ENCODE measurements around the gene PLBD1.

DNA sequence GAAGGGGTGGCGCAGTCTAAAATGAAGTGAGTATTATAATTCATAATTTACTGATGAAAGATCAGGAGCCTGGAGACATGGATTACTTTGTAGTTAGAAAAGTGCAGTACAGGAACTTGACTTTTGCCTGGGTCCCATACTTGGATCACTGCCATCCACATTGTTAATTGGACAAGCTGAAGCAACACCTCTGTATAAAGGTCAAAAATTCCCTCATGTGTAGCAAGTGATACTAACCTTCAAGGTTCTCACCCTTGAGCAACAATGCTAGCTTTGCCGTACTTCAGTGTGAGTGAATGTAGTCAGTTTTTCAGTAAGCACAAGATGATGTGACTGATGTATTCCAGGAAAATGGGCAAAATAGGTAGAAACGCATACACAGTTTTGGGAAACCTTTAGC lies 44.6 kb upstream of the PLBD1 start:
- no peak for TF ChIP-seq POLR2A (IDR thresholded peaks at IDR 0.05)
- TF ChIP-seq, protein P1, sequence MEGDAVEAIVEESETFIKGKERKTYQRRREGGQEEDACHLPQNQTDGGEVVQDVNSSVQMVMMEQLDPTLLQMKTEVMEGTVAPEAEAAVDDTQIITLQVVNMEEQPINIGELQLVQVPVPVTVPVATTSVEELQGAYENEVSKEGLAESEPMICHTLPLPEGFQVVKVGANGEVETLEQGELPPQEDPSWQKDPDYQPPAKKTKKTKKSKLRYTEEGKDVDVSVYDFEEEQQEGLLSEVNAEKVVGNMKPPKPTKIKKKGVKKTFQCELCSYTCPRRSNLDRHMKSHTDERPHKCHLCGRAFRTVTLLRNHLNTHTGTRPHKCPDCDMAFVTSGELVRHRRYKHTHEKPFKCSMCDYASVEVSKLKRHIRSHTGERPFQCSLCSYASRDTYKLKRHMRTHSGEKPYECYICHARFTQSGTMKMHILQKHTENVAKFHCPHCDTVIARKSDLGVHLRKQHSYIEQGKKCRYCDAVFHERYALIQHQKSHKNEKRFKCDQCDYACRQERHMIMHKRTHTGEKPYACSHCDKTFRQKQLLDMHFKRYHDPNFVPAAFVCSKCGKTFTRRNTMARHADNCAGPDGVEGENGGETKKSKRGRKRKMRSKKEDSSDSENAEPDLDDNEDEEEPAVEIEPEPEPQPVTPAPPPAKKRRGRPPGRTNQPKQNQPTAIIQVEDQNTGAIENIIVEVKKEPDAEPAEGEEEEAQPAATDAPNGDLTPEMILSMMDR (IDR thresholded peaks at IDR 0.05), result no peak
